Neural progenitor cell (in vitro differentiated cells): ENCODE measurements around the gene MKS1.

Experiments used
- CTCF ChIP-seq: fragments of 200-600 bp; sonication (generic); IDR thresholded peaks from 2 replicates; pipeline ENCODE4 v1.5.1; 2017; ENCODE audit warnings: antibody characterized with exemption, mild to moderate bottlenecking
- EZH2 ChIP-seq: fragments of 200-600 bp; sonication (generic); IDR thresholded peaks from 2 replicates; pipeline ENCODE4 v1.6.1; 2017; ENCODE audit warnings: antibody characterized with exemption, mild to moderate bottlenecking, moderate library complexity

- TF ChIP-seq EZH2 (no peak), CTCF (no peak)
Measured at GRCh38 chr17:58205936-58206335, 13.1 kb downstream of the MKS1 start.
